Activated naive CD8-positive, alpha-beta T cell (primary cell): ENCODE data around the gene TUBGCP6.

ENCODE experiments used
- H3K27ac Mint-ChIP-seq: one replicate; pipeline ENCODE4 v1.8.0; 2021; ENCODE audit warnings: mixed read lengths
- H3K27me3 Mint-ChIP-seq: one replicate; pipeline ENCODE4 v1.8.0; 2021; ENCODE audit warnings: mixed read lengths
- H3K36me3 Mint-ChIP-seq: one replicate; pipeline ENCODE4 v1.8.0; 2021; ENCODE audit warnings: mixed read lengths
- H3K4me1 Mint-ChIP-seq: one replicate; pipeline ENCODE4 v1.8.0; 2021; ENCODE audit warnings: low read depth, mixed read lengths
- H3K4me3 Mint-ChIP-seq: one replicate; pipeline ENCODE4 v1.8.0; 2021; ENCODE audit warnings: mild to moderate bottlenecking, mixed read lengths
- H3K9me3 Mint-ChIP-seq: one replicate; pipeline ENCODE4 v1.8.0; 2021; ENCODE audit warnings: low read depth, mixed read lengths

TUBGCP6 gene

GRCh38 chr22:50199251-50199721, 45.5 kb downstream of the TUBGCP6 start:
- no peaks in the 10 kb centered on the region for H3K9me3 Mint-ChIP-seq
- peaks cover 22% of the 10 kb centered on the region for H3K4me1 Mint-ChIP-seq
- H3K36me3 Mint-ChIP-seq = no peaks in the 10 kb centered on the region
- H3K27me3 Mint-ChIP-seq = no peaks in the 10 kb centered on the region
- H3K4me3 Mint-ChIP-seq = peak overlapping the region; percentile 71
- H3K27ac Mint-ChIP-seq = no peak overlapping the region

- Mint-ChIP-seq H3K27ac (no peak overlapping the region), H3K9me3 (no peaks in the 10 kb centered on the region), H3K27me3 (no peaks in the 10 kb centered on the region), H3K4me1 (peaks cover 19% of the 10 kb centered on the region), H3K36me3 (no peaks in the 10 kb centered on the region), H3K4me3 (no peak overlapping the region)
Observed at GRCh38 chr22:50198624-50199017, 46.2 kb downstream of the TUBGCP6 start.

- Mint-ChIP-seq H3K4me3 (no peak overlapping the region), H3K27me3 (no peaks in the 10 kb centered on the region), H3K36me3 (no peaks in the 10 kb centered on the region), H3K4me1 (peaks cover 15% of the 10 kb centered on the region), H3K27ac (no peak overlapping the region), H3K9me3 (no peaks in the 10 kb centered on the region)
Observed at GRCh38 chr22:50197856-50198623, 46.8 kb downstream of the TUBGCP6 start.

GRCh38 chr22:50197000-50197800, 47.6 kb downstream of the TUBGCP6 start:
- Mint-ChIP-seq H3K9me3 (no peaks in the 10 kb centered on the region), H3K4me1 (peaks cover 16% of the 10 kb centered on the region)

GRCh38 chr22:50196256-50196655, 48.6 kb downstream of the TUBGCP6 start:
- H3K36me3 Mint-ChIP-seq = no peaks in the 10 kb centered on the region
- H3K9me3 Mint-ChIP-seq = no peaks in the 10 kb centered on the region
- H3K27ac Mint-ChIP-seq = no peak overlapping the region
- H3K4me3 Mint-ChIP-seq = no peak overlapping the region
- no peaks in the 10 kb centered on the region for H3K27me3 Mint-ChIP-seq
- peaks cover 22% of the 10 kb centered on the region for H3K4me1 Mint-ChIP-seq

More at GRCh38 chr22:50197000-50197800, 47.6 kb downstream of the TUBGCP6 start:
- H3K36me3 Mint-ChIP-seq = no peaks in the 10 kb centered on the region
- H3K27me3 Mint-ChIP-seq = no peaks in the 10 kb centered on the region
- no peak overlapping the region for H3K27ac Mint-ChIP-seq
- no peak overlapping the region for H3K4me3 Mint-ChIP-seq

GRCh38 chr22:50194037-50194805, 50.6 kb downstream of the TUBGCP6 start:
- Mint-ChIP-seq H3K27ac (peak overlapping the region; percentile 16), H3K9me3 (no peaks in the 10 kb centered on the region), H3K27me3 (no peaks in the 10 kb centered on the region), H3K36me3 (no peaks in the 10 kb centered on the region), H3K4me3 (no peak overlapping the region), H3K4me1 (peaks cover 28% of the 10 kb centered on the region)

GRCh38 chr22:50193621-50194020, 51.2 kb downstream of the TUBGCP6 start:
- H3K4me1 Mint-ChIP-seq = peaks cover 31% of the 10 kb centered on the region
- H3K27me3 Mint-ChIP-seq = no peaks in the 10 kb centered on the region
- H3K9me3 Mint-ChIP-seq = no peaks in the 10 kb centered on the region
- H3K36me3 Mint-ChIP-seq = no peaks in the 10 kb centered on the region
- peak overlapping the region; percentile 16 for H3K27ac Mint-ChIP-seq
- no peak overlapping the region for H3K4me3 Mint-ChIP-seq

- H3K36me3 Mint-ChIP-seq = no peaks in the 10 kb centered on the region
- peak overlapping the region; percentile 87 for H3K4me3 Mint-ChIP-seq
- peaks cover 35% of the 10 kb centered on the region for H3K4me1 Mint-ChIP-seq
- H3K27me3 Mint-ChIP-seq = no peaks in the 10 kb centered on the region
- no peaks in the 10 kb centered on the region for H3K9me3 Mint-ChIP-seq
- H3K27ac Mint-ChIP-seq = peak overlapping the region; percentile 97
Observed at GRCh38 chr22:50192436-50193204, 52.2 kb downstream of the TUBGCP6 start.

- H3K4me3 Mint-ChIP-seq = peak overlapping the region; percentile 87
- peaks cover 2% of the 10 kb centered on the region for H3K36me3 Mint-ChIP-seq
- H3K27me3 Mint-ChIP-seq = no peaks in the 10 kb centered on the region
- peak overlapping the region; percentile 97 for H3K27ac Mint-ChIP-seq
- peaks cover 43% of the 10 kb centered on the region for H3K4me1 Mint-ChIP-seq
- no peaks in the 10 kb centered on the region for H3K9me3 Mint-ChIP-seq
Observed at GRCh38 chr22:50190941-50191741, 53.7 kb downstream of the TUBGCP6 start.

GRCh38 chr22:50190182-50190940, 54.5 kb downstream of the TUBGCP6 start:
- peak overlapping the region; percentile 97 for H3K27ac Mint-ChIP-seq
- peaks cover 2% of the 10 kb centered on the region for H3K36me3 Mint-ChIP-seq
- no peaks in the 10 kb centered on the region for H3K27me3 Mint-ChIP-seq
- peaks cover 45% of the 10 kb centered on the region for H3K4me1 Mint-ChIP-seq
- H3K4me3 Mint-ChIP-seq = peak overlapping the region; percentile 87
- no peaks in the 10 kb centered on the region for H3K9me3 Mint-ChIP-seq

- H3K4me1 Mint-ChIP-seq = peaks cover 45% of the 10 kb centered on the region
- H3K9me3 Mint-ChIP-seq = no peaks in the 10 kb centered on the region
- H3K4me3 Mint-ChIP-seq = peak overlapping the region; percentile 83
- H3K27ac Mint-ChIP-seq = peak overlapping the region; percentile 92
- H3K36me3 Mint-ChIP-seq = peaks cover 2% of the 10 kb centered on the region
- no peaks in the 10 kb centered on the region for H3K27me3 Mint-ChIP-seq
Observed at GRCh38 chr22:50189849-50190181, 55.0 kb downstream of the TUBGCP6 start.

- Mint-ChIP-seq H3K27ac (peak overlapping the region; percentile 92), H3K9me3 (no peaks in the 10 kb centered on the region), H3K4me1 (peaks cover 45% of the 10 kb centered on the region), H3K4me3 (peak overlapping the region; percentile 83), H3K36me3 (peaks cover 2% of the 10 kb centered on the region), H3K27me3 (no peaks in the 10 kb centered on the region)
Observed at GRCh38 chr22:50189184-50189848, 55.5 kb downstream of the TUBGCP6 start.

- no peak overlapping the region for H3K27ac Mint-ChIP-seq
- peaks cover 2% of the 10 kb centered on the region for H3K36me3 Mint-ChIP-seq
- no peaks in the 10 kb centered on the region for H3K27me3 Mint-ChIP-seq
- H3K4me3 Mint-ChIP-seq = peak overlapping the region; percentile 35
- H3K4me1 Mint-ChIP-seq = peaks cover 47% of the 10 kb centered on the region
- H3K9me3 Mint-ChIP-seq = no peaks in the 10 kb centered on the region
Observed at GRCh38 chr22:50188356-50188755, 56.5 kb downstream of the TUBGCP6 start.
